Loucy (cell line): Measurements from ENCODE around the gene CD2AP.

Source experiments
- CTCF ChIP-seq: fragments of 200-600 bp; sonication (generic); conservative IDR thresholded peaks from 2 replicates; pipeline ENCODE4 v1.5.1; 2014; ENCODE audit warnings: mild to moderate bottlenecking, antibody characterized with exemption, low read length
- EZH2phosphoT487 ChIP-seq: fragments of 200-600 bp; IDR thresholded peaks from 2 replicates; pipeline ENCODE4 v1.6.1; 2018; ENCODE audit warnings: antibody characterized with exemption, mild to moderate bottlenecking, moderate library complexity, borderline replicate concordance

DNA sequence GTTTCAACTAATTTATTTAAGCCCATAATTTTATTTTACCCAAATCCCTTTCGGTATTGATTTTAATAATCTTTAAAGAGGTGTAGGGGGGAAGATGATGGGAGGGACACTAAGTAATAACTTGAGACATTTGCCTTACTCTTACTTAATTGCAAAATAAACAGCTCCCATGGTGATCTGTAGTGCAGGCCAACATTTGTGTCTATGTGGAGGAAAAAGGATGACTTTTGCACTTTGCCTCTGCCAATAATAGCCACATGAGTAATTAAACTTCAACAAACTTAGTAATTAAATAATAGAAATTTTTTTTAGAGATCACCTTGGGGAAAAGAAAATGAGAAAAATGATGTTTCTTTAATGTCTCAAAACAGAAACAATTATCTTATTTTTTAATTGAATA is 29.9 kb upstream of the CD2AP start:
- no peak for TF ChIP-seq CTCF
- no peak for TF ChIP-seq EZH2phosphoT487
